Loucy (cell line): ENCODE measurements around the gene LYZL4.

Experiments
- H2AFZ ChIP-seq: fragments of 200-600 bp; sonication (generic); 2 replicates; pipeline ENCODE4 v1.6.0; 2016; ENCODE audit warnings: antibody characterized with exemption, mild to moderate bottlenecking, low read length, moderate library complexity
- H3F3A ChIP-seq: fragments of 200-600 bp; 2 replicates; pipeline ENCODE4 v1.6.0; 2016; ENCODE audit warnings: antibody characterized with exemption, low read depth, mild to moderate bottlenecking
- H3K27me3 ChIP-seq: fragments of 200-600 bp; sonication (generic); 2 replicates; pipeline ENCODE4 v1.6.1; 2014; ENCODE audit warnings: low read length, mild to moderate bottlenecking; ENCODE audit not compliant: insufficient read depth, poor library complexity, severe bottlenecking
- H3K36me3 ChIP-seq: fragments of 200-600 bp; sonication (generic); 2 replicates; pipeline ENCODE4 v1.6.1; 2016; ENCODE audit warnings: low read length; ENCODE audit not compliant: insufficient read depth
- H3K4me1 ChIP-seq: fragments of 200-600 bp; sonication (generic); 2 replicates; pipeline ENCODE4 v1.5.1; 2014; ENCODE audit warnings: low read length, mild to moderate bottlenecking; ENCODE audit not compliant: insufficient read depth, poor library complexity, severe bottlenecking
- H3K4me2 ChIP-seq: fragments of 200-600 bp; sonication (generic); 2 replicates; pipeline ENCODE4 v1.6.0; 2014; ENCODE audit warnings: antibody characterized with exemption, low read length, low read depth, mild to moderate bottlenecking; ENCODE audit not compliant: poor library complexity, severe bottlenecking
- H3K4me3 ChIP-seq: fragments of 200-600 bp; sonication (generic); 2 replicates; pipeline ENCODE4 v1.5.1; 2014; ENCODE audit warnings: low read length, mild to moderate bottlenecking, mixed read lengths; ENCODE audit not compliant: poor library complexity, severe bottlenecking
- H3K79me2 ChIP-seq: fragments of 200-600 bp; sonication (generic); 2 replicates; pipeline ENCODE4 v1.6.1; 2014; ENCODE audit warnings: low read length; ENCODE audit not compliant: insufficient read depth
- H3K9ac ChIP-seq: fragments of 200-600 bp; sonication (generic); 2 replicates; pipeline ENCODE4 v1.6.0; 2014; ENCODE audit warnings: mild to moderate bottlenecking, low read depth, low read length, moderate library complexity; ENCODE audit not compliant: poor library complexity, severe bottlenecking
- H3K9me2 ChIP-seq: fragments of 200-600 bp; sonication (generic); replicated peaks from 2 replicates; pipeline ENCODE4 v1.6.1; 2016; ENCODE audit warnings: low read depth, low read length, mixed read lengths
- H3K9me3 ChIP-seq: fragments of 200-600 bp; sonication (generic); 2 replicates; pipeline ENCODE4 v1.6.1; 2014; ENCODE audit warnings: mild to moderate bottlenecking, antibody characterized with exemption, low read length, low read depth; ENCODE audit not compliant: insufficient read depth
- H4K20me1 ChIP-seq: fragments of 200-600 bp; sonication (generic); 2 replicates; pipeline ENCODE4 v1.6.0; 2014; ENCODE audit warnings: antibody characterized with exemption, low read length, mild to moderate bottlenecking; ENCODE audit not compliant: insufficient read depth, poor library complexity, severe bottlenecking
- EZH2phosphoT487 ChIP-seq: fragments of 200-600 bp; IDR thresholded peaks from 2 replicates; pipeline ENCODE4 v1.6.1; 2018; ENCODE audit warnings: antibody characterized with exemption, mild to moderate bottlenecking, moderate library complexity, borderline replicate concordance
- TF ChIP-seq, protein P1 (sequence below): fragments of 200-600 bp; sonication (generic); conservative IDR thresholded peaks from 2 replicates; pipeline ENCODE4 v1.5.1; 2014; ENCODE audit warnings: mild to moderate bottlenecking, antibody characterized with exemption, low read length

Gene LYZL4

GRCh38 chr3:42443292-42443691 is 32.9 kb upstream of the LYZL4 start:
- H3K4me1 ChIP-seq, result no peaks in the 10 kb centered on the region
- no peak overlapping the region for H2AFZ ChIP-seq
- H3K9me3 ChIP-seq, result no peaks in the 10 kb centered on the region
- no peaks in the 10 kb centered on the region for H3K27me3 ChIP-seq
- H3K4me2 ChIP-seq, result no peak overlapping the region
- H3K79me2 ChIP-seq, result no peaks in the 10 kb centered on the region
- no peak for TF ChIP-seq EZH2phosphoT487
- TF ChIP-seq, protein P1, sequence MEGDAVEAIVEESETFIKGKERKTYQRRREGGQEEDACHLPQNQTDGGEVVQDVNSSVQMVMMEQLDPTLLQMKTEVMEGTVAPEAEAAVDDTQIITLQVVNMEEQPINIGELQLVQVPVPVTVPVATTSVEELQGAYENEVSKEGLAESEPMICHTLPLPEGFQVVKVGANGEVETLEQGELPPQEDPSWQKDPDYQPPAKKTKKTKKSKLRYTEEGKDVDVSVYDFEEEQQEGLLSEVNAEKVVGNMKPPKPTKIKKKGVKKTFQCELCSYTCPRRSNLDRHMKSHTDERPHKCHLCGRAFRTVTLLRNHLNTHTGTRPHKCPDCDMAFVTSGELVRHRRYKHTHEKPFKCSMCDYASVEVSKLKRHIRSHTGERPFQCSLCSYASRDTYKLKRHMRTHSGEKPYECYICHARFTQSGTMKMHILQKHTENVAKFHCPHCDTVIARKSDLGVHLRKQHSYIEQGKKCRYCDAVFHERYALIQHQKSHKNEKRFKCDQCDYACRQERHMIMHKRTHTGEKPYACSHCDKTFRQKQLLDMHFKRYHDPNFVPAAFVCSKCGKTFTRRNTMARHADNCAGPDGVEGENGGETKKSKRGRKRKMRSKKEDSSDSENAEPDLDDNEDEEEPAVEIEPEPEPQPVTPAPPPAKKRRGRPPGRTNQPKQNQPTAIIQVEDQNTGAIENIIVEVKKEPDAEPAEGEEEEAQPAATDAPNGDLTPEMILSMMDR, result no peak
- H3K9ac ChIP-seq, result no peak overlapping the region
- no peaks in the 10 kb centered on the region for H3K36me3 ChIP-seq
- no peak overlapping the region for H3K4me3 ChIP-seq
- H3F3A ChIP-seq, result no peaks in the 10 kb centered on the region
- no peaks in the 10 kb centered on the region for H3K9me2 ChIP-seq
- no peaks in the 10 kb centered on the region for H4K20me1 ChIP-seq

- H4K20me1 ChIP-seq, result no peaks in the 10 kb centered on the region
- H3K9ac ChIP-seq, result no peak overlapping the region
- H2AFZ ChIP-seq, result no peak overlapping the region
- TF ChIP-seq EZH2phosphoT487, result no peak
- TF ChIP-seq, protein P1, result peak; percentile 40
- no peaks in the 10 kb centered on the region for H3K79me2 ChIP-seq
- no peaks in the 10 kb centered on the region for H3K4me1 ChIP-seq
- H3K4me2 ChIP-seq, result no peak overlapping the region
- no peaks in the 10 kb centered on the region for H3K9me3 ChIP-seq
- no peaks in the 10 kb centered on the region for H3K36me3 ChIP-seq
- no peaks in the 10 kb centered on the region for H3K27me3 ChIP-seq
- H3F3A ChIP-seq, result no peaks in the 10 kb centered on the region
- no peaks in the 10 kb centered on the region for H3K9me2 ChIP-seq
- H3K4me3 ChIP-seq, result no peak overlapping the region
Observed at GRCh38 chr3:42442640-42443039, 32.2 kb upstream of the LYZL4 start.

GRCh38 chr3:42441791-42442190 is 31.4 kb upstream of the LYZL4 start:
- Histone ChIP-seq H3K36me3 (no peaks in the 10 kb centered on the region), H3K9me3 (no peaks in the 10 kb centered on the region), H3K27me3 (no peaks in the 10 kb centered on the region), H3K4me1 (no peaks in the 10 kb centered on the region), H4K20me1 (no peaks in the 10 kb centered on the region), H3K9me2 (no peaks in the 10 kb centered on the region), H3K4me2 (no peak overlapping the region), H3K4me3 (no peak overlapping the region), H3F3A (no peaks in the 10 kb centered on the region), H3K79me2 (no peaks in the 10 kb centered on the region), H3K9ac (no peak overlapping the region), H2AFZ (no peak overlapping the region)
- TF ChIP-seq, protein P1, result no peak
- TF ChIP-seq EZH2phosphoT487, result no peak
